HPDE6-E6E7 (cell line): ENCODE results near the gene NEURL1B.
A peak's percentile ranks its signal among the peaks of the same experiment; 100 is the strongest.
"Not testable (repeated sequence)": the region's sequence is repeated elsewhere in the genome, so short reads cannot be mapped to it uniquely, and the experiment has no call there.

Experiments used
- DNase-seq: peaks from one replicate; pipeline ENCODE4 v3.0.0; 2011; ENCODE audit warnings: missing footprints; ENCODE audit errors: extremely low spot score

NEURL1B gene

GRCh38 chr5:172634106-172634899 lies 6.8 kb upstream of the NEURL1B start:
- no peak for DNase-seq

DNA sequence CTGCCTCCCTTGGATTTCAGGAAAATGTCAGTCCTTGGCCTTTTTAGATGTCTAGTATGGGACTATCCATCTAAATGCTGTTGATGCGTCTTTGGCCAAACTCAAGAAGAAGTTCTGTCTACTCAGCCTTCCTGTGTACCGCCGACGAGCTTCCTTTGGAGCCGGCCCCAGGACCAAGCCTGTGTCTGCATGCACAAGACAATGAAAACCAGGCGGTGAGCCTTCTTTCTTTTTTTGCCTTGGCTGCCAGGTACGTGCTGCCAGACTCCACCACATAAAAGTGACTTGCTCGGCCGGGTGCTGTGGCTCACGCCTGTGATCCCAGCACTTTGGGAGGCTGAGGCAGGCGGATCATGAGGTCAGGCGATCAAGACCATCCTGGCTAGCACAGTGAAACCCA lies 6.0 kb upstream of the NEURL1B start:
- DNase-seq, result no peak

DNA sequence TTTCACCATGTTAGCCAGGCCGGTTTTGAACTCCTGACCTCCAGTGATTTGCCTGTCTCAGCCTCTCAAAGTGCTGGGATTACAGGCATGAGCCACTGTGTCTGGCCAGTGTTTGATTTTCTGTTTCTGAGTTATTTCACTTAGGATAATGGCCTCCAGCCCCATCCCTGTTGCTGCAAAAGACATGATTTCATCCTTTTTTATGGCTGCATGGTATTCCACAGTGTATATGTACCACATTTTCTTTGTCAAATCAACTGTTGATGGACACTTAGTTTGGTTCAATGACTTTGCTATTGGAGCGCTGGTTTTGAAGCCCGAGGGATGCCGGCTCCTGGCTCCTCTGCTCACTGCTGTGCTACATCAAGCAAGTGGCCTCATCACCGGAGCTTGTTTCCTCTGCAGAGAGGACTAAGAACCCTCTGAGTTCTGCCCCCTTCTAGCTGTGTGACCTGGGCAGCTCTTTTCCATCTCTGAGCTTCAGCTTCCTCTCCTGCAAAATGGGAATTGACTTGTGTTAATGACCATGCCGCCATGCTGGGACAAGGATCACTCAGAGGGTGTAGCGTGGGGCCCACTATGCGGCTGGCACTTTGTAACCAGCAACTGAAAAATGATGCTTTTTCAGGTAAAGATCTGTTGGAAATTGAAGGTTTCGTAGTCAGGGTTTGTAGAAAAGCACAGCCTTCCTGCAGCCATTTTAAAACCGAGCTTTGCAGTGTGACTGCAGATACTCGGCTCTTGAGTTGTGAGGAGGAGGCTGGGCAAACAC lies 4.6 kb upstream of the NEURL1B start:
- no peak for DNase-seq

- DNase-seq, result peak; percentile 84
Observed at GRCh38 chr5:172637110-172637580, 3.9 kb upstream of the NEURL1B start.

- no peak for DNase-seq
Observed at GRCh38 chr5:172637740-172638139, 3.3 kb upstream of the NEURL1B start.

- DNase-seq, result no peak
Observed at GRCh38 chr5:172638209-172638768, 2.8 kb upstream of the NEURL1B start.

GRCh38 chr5:172640139-172640538 lies 924 bp upstream of the NEURL1B start:
- no peak for DNase-seq

- DNase-seq, result no peak
Observed at GRCh38 chr5:172641359-172642050, 442 bp downstream of the NEURL1B start.

DNA sequence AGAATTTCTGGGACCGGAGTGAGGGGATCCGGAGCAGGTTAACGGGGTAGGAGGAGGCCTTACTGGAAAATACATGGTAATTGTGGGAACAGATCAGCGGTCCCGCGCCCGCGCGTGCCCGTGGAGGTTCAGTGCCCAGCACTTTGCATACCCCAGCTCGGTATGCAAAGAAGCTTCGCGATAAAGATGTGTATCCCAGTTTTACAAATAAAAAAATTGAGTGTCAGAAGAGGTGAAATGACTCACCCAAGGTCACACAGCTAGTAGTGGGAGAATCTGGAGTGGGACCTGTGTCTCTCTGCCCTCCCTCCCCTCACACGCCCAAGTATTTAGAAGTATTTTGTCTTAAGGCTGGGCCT lies 967 bp downstream of the NEURL1B start:
- no peak for DNase-seq

- no peak for DNase-seq
Observed at GRCh38 chr5:172642486-172642885, 1.4 kb downstream of the NEURL1B start.

- no peak for DNase-seq
Observed at GRCh38 chr5:172642926-172643871, 2.1 kb downstream of the NEURL1B start.

DNA sequence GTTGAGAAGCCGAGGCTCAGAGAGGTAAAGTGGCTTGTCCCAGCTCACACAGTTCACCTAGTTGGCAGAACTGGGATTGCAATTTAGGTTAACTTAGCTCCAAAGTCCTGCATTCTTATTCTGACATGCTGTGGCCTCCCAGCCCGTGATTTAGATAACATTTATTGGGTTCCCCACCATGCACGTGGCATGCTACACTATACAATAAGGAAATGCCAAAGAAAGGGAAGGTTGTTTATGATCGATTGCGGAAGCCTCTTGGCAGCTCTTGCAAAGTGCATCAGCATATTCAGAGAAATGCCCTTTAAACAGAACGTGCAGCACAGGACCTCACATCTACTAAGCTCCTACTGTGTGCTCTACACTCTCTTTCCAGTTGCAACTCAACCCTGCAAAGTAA lies 3.2 kb downstream of the NEURL1B start:
- DNase-seq, result no peak

DNA sequence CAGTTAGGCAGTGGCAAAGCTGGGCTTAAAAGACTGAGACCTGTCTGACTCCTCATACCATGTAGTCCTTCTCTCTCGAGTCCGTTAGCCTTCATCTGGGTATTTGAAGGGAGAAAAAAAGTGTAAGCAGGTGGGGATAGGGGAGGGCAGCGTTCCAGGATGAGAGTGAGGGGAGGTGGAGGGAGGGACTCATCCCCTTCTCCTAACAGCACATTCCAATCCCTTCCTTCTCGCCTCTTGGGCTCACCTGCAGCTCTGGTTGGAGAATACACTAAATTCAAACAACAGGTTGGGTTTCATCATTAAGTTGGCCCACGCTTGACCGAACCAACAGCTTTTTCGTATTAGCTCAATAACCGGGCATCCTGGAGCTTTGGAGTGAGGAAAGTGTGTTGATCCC lies 3.6 kb downstream of the NEURL1B start:
- DNase-seq, result no peak

GRCh38 chr5:172645271-172646055 lies 4.4 kb downstream of the NEURL1B start:
- DNase-seq, result no peak

DNA sequence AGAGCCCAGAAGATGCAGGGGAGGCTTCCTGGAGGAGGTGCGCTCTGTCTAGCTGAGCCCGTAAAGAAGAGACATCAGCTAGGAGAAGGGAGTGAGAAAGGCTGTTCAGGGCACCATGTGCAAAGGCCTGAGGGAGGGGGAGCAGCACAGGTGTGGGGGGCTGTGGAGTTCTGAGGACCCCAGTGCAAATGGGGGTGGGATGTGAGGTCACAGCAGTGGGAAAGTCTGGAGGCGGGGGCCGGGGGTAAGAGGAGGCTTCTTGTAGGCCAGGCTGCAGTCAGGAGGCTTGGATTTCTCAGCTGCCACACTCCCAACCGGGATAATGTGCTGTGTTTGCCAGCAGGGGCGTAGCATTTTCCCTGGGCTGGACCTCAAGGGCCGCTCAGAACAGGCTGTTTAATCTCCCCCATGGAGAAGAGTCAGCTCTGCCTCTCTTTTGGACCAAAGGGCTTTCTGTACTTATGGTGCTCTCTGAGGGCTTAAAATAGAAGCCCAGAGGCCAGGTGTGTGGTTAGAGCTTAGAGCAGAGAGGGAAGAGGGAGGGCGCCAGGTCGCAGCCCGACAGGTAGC lies 5.7 kb downstream of the NEURL1B start:
- DNase-seq, result no peak

GRCh38 chr5:172647352-172648012 lies 6.4 kb downstream of the NEURL1B start:
- DNase-seq, result no peak

GRCh38 chr5:172648013-172648381 lies 6.9 kb downstream of the NEURL1B start:
- peak; percentile 82 for DNase-seq

- no peak for DNase-seq
Observed at GRCh38 chr5:172648755-172649154, 7.7 kb downstream of the NEURL1B start.

GRCh38 chr5:172656496-172656895 lies 15.4 kb downstream of the NEURL1B start:
- not testable (repeated sequence) for DNase-seq
